GM19023 (cell line): ENCODE data around the gene FBLL1.
"Not testable (repeated sequence)": the region's sequence is repeated elsewhere in the genome, so short reads cannot be mapped to it uniquely, and the experiment has no call there.

Experiments
- ATAC-seq: cut with Tn5 transposase; IDR thresholded peaks from one replicate; pipeline ENCODE4 v1.9.1; 2021; ENCODE audit warnings: mild to moderate bottlenecking, moderate library complexity; ENCODE audit not compliant: unreplicated experiment

FBLL1 gene

DNA sequence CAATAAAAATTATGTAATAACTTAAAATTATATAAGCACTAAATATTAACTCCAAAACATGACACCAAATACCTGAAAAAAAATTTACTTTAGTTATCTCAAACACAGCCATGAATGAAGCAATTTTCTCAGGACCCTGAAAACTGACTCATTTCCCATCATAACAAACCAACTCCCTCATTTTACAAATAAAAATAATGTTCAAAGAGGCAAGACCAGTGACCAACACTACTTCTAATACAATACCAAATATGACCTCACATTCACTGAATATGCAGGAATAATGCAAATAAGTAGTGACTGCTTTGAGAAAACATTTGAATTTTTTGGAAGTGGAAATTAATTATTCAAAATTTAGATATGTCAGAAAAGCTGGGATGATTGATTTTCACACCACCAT lies 21.6 kb downstream of the FBLL1 start:
- ATAC-seq, result no peak

DNA sequence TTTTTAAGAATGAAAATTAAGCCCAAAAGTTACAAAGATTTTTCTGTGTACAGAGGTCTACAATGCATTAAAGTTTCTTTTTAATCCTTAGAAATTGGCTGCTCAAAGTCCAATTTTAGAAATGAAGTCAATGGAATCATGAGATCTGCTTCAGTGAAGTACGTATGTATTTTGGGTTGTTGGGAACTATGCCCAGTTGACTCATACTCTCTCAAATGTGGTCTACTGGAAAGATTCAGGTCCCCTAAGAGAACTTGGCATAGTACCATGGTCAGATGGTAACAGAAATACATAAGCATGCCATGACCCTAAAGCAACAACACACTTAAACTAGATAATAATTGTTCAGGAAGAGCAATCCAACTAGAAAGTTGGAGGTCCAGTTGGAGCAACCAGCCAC lies 23.0 kb downstream of the FBLL1 start:
- no peak for ATAC-seq

- ATAC-seq, result peak; percentile 55
Observed at GRCh38 chr5:168553377-168554130, 24.4 kb downstream of the FBLL1 start.

GRCh38 chr5:168557389-168557788 lies 28.3 kb downstream of the FBLL1 start:
- ATAC-seq, result no peak

GRCh38 chr5:168562279-168562678 lies 33.2 kb downstream of the FBLL1 start:
- ATAC-seq, result no peak

- ATAC-seq, result no peak
Observed at GRCh38 chr5:168563959-168564358, 34.9 kb downstream of the FBLL1 start.

DNA sequence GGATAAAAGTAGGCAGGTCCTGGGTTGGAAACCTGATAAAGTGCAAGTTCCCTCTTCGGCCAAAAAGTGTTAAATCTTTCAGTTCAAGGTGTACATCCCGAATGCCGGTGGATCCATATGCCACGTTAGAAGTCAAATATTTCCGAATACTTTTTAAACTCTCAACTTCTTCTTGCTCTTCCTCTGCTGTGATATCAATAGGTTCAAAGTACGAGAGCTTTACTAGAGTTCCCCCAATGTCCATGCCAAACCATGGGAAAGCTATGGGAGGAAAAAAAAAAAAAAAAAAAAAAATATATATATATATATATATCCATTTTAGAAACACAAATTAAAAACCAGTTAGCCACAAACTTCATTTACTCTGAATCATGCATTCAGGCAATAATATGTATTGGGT lies 39.6 kb downstream of the FBLL1 start:
- ATAC-seq, result no peak

- ATAC-seq, result no peak
Observed at GRCh38 chr5:168570490-168571328, 41.6 kb downstream of the FBLL1 start.

DNA sequence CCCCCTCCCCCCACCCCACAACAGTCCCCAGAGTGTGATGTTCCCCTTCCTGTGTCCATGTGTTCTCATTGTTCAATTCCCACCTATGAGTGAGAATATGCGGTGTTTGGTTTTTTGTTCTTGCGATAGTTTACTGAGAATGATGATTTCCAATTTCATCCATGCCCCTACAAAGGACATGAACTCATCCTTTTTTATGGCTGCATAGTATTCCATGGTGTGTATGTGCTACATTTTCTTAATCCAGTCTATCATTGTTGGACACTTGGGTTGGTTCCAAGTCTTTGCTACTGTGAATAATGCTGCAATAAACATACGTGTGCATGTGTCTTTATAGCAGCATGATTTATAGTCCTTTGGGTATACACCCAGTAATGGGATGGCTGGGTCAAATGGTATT lies 44.6 kb downstream of the FBLL1 start:
- ATAC-seq, result not testable (repeated sequence)

DNA sequence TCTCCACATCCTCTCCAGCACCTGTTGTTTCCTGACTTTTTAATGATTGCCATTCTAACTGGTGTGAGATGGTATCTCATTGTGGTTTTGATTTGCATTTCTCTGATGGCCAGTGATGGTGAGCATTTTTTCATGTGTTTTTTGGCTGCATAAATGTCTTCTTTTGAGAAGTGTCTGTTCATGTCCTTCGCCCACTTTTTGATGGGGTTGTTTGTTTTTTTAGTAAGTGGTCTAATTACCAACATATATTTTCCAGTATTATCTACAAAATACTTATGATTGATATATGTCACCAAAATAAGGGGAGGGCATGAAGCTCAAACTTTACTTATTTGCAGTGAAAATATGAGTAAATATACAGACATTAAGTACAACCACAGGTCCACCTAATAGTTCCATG lies 45.1 kb downstream of the FBLL1 start:
- not testable (repeated sequence) for ATAC-seq

DNA sequence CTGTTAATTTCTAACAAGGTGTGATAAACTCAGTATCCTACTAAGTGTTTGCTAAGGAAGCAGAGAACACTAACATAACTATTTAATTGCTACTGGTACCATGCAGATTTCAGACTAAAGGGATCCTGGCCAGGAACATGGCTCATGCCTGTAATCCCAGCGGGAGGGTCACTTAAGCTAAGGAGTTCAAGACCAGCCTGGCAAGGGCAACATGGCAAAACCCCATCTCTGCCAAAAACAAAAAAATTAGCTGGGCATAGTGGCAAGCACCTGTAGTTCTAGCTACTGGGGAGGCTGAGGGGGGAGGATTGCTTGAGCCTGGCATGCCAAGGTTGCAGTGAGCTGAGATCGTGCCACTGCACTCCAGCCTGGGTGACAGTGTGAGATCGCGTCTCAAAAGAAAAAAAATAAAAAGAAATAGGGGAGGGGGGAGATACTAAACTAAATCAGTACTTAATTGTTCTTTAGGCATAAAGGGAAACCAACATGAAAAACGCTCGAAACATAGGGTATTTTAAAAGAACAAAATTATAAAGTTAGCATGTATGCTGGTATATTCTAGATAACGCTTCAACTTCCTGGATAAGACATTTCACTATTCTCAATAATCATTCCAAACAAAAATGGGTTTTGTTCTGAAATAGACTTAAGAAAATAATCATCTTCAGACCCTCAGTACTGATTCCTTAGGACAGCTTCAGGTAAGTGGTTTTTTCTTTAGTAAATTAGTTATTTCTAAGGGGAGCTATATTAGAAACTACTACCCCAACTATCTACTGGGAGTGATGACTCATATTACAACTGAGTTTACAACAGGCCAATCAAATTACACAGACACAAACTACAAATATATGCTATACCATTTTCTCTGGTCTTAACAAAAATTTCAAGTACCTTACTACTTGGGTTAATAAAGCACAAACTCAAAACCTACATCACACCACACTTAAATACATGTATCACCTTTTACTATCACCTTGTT lies 46.6 kb downstream of the FBLL1 start:
- no peak for ATAC-seq

- no peak for ATAC-seq
Observed at GRCh38 chr5:168578006-168578405, 48.9 kb downstream of the FBLL1 start.

DNA sequence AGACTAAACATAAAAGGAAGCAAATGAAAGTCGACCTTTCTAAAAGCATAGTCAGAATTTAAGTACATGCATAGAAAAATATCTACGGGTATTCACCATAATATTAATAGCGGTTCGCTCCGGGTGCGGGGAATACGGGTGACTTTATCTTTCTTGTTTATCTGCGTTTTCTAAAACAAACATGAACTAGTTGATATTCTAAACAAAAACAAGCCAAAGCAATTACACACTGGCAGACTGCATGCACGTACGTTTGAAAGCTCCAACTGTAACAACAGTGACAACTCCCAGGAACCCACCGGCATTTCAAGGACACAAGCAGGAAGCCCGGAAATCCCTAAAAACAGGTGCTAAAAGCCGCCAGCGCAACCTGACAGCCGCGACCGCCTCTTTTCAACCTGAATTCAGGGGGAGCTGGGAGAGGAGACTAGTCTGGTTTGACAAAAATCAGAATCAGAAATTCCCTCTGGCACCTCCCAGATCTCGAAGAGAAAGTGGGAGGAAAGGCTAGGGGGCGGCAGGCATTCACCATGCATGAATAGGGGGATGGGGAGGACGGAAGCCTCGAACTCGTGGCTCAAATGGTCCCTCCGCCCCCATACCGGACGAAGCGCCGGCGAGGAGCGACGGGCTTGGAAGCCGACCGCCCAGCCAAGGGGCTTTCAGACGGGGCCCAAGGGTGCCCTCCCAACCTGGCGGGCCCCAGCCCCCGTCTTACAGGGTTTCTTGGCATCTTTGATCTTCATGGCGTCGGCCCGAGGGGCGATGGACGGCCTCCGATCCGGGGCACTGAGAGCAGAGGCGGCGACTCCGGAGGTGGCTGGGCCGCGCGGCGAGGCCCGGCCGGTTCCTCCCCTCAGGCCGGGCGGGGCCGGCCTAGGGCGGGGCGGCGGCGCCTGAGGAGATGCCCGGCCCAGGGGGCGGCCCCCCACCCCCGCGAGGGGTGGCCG lies 49.7 kb downstream of the FBLL1 start, which contains the start of gene PANK3:
Gene PANK3 (minus strand): TSS at position 831 of the 950 bp plus-strand sequence. CDS start 85 bp downstream, at position 746.
- peak; percentile 71 for ATAC-seq

GRCh38 chr5:168579488-168580226 lies 50.6 kb downstream of the FBLL1 start:
- peak; percentile 95 for ATAC-seq

- no peak for ATAC-seq
Observed at GRCh38 chr5:168580227-168580508, 51.1 kb downstream of the FBLL1 start.
